Natural killer cell treated with Interleukin-12 subunit alpha and Interleukin-12 subunit beta and Interleukin-15 and Interleukin-18, amount 100 ng/mL, for 72 hours (primary cell): ENCODE results near the gene PCBP3. TPM values are rescaled to one million over a fixed set of nuclear protein-coding genes. Genes with fewer than 3 reads are reported as not detected.
"Not testable (repeated sequence)": the region's sequence is repeated elsewhere in the genome, so short reads cannot be mapped to it uniquely, and the experiment has no call there.

Source experiments
- ATAC-seq, 2 donors: fragments of 150-1000 bp; cut with Tn5 transposase in 1 of 2; sonication (Bioruptor Pico), chemical (Tn5 transposase) in 1 of 2; 2 replicates each; pipeline ENCODE4 v1.10.0; 2021
- DNase-seq: peaks from one replicate; pipeline ENCODE4 v3.0.0; 2022; ENCODE audit warnings: low spot score
- H3K27ac Mint-ChIP-seq, 2 donors: 1 replicate in 1 of 2; 2 replicates in 1 of 2; pipeline ENCODE4 v1.8.0; 2022; ENCODE audit warnings: mixed read lengths in 2 of 2, mild to moderate bottlenecking in 1 of 2, moderate library complexity in 1 of 2
- H3K27me3 Mint-ChIP-seq, 2 donors: 1 replicate in 1 of 2; 2 replicates in 1 of 2; pipeline ENCODE4 v1.8.0; 2022; ENCODE audit warnings: mixed read lengths in 2 of 2
- H3K36me3 Mint-ChIP-seq: one replicate; pipeline ENCODE4 v1.8.0; 2022; ENCODE audit warnings: mixed read lengths
- H3K4me1 Mint-ChIP-seq, 2 donors: 1 replicate in 1 of 2; 2 replicates in 1 of 2; pipeline ENCODE4 v1.8.0; 2022; ENCODE audit warnings: low read depth in 2 of 2, mixed read lengths in 2 of 2, mild to moderate bottlenecking in 1 of 2
- H3K4me3 Mint-ChIP-seq: one replicate; pipeline ENCODE4 v1.8.0; 2022; ENCODE audit warnings: mixed read lengths
- H3K9me3 Mint-ChIP-seq: 2 replicates; pipeline ENCODE4 v1.8.0; 2022; ENCODE audit warnings: mixed read lengths
- total RNA-seq, 2 donors: library from RNA; stranded (reverse); gene quantifications; one replicate each; pipeline ENCODE4 v1.2.3, GENCODE V29; 2022

Gene PCBP3
- total RNA-seq, 2 donors from 2014 or later, result 0.43 to 1.4 TPM

DNA sequence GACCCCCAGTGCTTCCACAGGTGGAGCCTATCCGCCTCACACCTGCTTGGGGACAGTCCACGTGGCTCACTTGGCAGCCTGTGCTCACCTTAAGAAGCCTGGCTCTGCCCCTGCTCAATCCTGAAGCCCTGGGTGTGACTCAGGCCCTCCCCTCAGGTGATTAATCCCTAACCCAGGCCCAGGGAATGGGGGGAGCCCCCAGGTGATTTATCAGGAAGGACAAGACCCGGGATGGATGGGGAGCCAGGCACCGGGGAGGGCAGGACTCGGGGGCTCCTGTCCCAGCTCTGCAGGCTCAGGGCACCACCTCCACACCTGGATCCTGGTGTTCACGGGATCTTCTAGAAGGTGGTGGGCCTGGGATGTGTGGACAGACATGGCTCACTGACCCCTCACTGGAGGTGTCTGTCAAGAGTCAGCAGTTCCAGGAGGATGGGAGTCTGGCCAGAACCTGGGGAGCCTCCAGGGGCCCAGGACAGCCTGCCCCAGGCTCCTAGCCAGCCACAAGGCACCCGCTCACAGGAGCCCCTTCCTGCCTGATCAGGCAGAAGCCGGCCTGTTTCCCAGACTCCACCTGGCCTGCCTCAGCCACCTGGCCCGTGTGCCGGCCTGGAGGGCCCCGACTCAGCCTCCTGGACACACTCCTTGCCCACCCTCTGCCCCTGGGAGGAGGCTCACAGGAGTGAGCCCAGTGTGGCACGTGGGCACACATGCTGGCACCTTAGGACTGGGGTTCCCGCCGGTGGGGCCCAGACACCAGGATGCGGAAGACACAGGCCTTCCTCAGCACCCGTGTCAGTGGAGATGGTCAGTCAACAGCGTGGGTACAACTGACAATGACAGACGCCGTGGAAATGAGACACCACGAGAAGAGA lies 299.5 kb downstream of the PCBP3 start:
- no peak overlapping the region for H3K27ac Mint-ChIP-seq
- H3K36me3 Mint-ChIP-seq, result no peaks in the 10 kb centered on the region
- no peaks in the 10 kb centered on the region for H3K9me3 Mint-ChIP-seq
- DNase-seq (no peak), ATAC-seq (no peak)
- H3K27me3 Mint-ChIP-seq, result no peaks in the 10 kb centered on the region
- no peaks in the 10 kb centered on the region for H3K4me1 Mint-ChIP-seq
- H3K4me3 Mint-ChIP-seq, result no peak overlapping the region

DNA sequence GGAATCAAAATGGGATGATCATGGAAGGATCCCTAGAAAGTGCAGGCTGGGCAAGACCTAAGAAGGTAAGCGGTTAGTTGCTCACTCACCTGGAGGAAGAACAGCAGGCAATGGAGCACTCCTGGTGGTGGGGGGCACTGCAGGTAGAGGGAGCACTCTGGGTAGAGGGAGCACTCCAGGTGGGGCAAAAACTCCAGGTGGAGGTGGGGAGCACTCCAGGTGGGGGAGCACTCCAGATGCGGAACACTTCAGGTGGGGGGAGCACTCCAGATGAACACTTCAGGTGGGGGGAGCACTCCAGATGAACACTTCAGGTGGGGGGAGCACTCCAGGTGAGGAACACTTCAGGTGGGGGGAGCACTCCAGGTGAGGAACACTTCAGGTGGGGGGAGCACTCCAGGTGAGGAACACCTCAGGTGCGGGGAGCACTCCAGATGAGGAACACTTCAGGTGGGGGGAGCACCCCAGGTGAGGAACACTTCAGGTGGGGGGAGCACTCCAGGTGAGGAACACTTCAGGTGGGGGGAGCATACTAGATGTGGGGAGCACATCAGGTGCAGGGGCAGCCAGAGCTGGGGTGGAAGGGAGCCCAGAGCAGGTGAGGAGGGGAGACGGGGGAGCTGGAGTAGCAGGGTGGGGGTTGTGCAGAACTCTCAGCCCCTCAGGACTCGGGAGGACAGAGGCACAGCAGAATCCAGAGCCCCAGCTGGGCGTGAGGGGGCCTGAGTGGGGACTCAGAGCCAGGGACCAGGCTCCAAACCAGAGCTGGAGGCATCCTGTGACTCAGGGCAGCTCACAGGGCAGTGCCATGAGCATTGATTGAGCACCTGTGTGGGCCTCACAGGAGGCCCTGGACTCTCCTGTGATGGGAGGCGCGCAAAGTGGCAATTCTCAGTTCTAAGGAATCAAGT lies 300.4 kb downstream of the PCBP3 start:
- ATAC-seq, result no peak
- H3K9me3 Mint-ChIP-seq, result no peaks in the 10 kb centered on the region
- no peak overlapping the region for H3K4me3 Mint-ChIP-seq

DNA sequence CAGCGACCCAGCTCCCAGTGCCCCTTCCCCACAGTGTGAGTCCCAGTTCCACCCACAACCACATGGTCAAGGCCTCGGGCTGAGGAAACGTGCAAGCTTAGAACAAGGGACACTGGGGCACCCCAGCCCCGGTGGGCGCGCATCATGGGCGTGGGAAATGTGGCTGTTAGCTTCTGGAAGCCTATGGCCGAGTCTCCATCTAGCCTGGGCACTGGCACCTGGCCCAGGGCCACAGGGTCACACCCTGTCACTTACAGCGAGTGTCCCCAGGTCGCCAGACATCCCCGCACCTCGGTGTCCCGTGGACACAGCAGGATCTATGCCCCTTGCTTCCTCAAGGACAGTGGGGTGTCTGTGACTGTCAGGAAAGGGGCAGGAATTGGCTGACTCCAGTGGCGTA lies 301.1 kb downstream of the PCBP3 start:
- no peak overlapping the region for H3K27ac Mint-ChIP-seq
- H3K9me3 Mint-ChIP-seq, result no peaks in the 10 kb centered on the region
- no peak overlapping the region for H3K4me3 Mint-ChIP-seq
- DNase-seq (no peak), ATAC-seq (no peak)
- no peaks in the 10 kb centered on the region for H3K36me3 Mint-ChIP-seq
- no peaks in the 10 kb centered on the region for H3K4me1 Mint-ChIP-seq
- no peaks in the 10 kb centered on the region for H3K27me3 Mint-ChIP-seq

More for the DNA sequence above, 300.4 kb downstream of the PCBP3 start:
- no peak for DNase-seq
- Mint-ChIP-seq H3K27me3 (no peaks in the 10 kb centered on the region), H3K27ac (no peak overlapping the region), H3K4me1 (no peaks in the 10 kb centered on the region), H3K36me3 (no peaks in the 10 kb centered on the region)

DNA sequence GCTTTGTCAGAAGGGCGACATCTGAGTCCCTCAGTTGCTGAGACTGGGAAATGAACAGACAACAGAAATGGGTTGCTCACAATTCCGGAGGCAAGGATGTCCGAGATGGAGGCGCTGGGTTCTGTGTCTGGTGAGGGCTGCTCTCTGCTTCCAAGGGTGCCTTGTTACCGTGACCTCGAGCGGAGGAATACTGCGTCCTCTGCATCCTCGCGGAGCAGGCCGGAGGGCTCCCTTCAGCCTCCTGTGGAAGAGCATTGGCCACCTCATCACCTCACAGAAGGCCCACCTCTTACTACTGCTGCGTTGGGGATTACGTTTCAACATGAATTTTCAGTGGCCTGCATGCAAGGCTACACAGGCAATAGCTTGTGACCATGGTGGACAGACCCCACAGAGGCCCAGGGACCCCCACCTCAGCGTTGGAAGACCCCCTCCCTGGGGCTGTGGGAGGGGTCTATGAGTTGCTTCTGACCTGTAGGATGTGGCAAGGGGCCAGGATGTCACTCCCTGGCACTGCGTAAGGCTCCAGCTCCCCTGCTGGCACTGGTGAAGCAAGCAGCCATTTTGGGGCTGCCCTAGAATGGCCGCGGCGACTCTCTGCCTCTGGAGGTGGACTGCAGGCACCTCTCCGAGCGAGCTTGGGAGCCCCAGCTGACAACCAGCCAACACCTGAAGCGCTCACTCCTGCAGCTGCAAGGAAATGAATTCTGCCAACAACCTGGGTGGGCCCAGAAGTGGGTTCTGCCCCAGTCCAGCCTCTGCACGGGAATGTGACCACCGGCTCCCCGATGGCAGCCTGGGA lies 301.7 kb downstream of the PCBP3 start:
- ATAC-seq (no peak), DNase-seq (no peak)
- H3K9me3 Mint-ChIP-seq, result no peaks in the 10 kb centered on the region
- H3K36me3 Mint-ChIP-seq, result no peaks in the 10 kb centered on the region
- no peak overlapping the region for H3K4me3 Mint-ChIP-seq
- no peak overlapping the region for H3K27ac Mint-ChIP-seq
- H3K27me3 Mint-ChIP-seq, result no peaks in the 10 kb centered on the region
- H3K4me1 Mint-ChIP-seq, result no peaks in the 10 kb centered on the region

DNA sequence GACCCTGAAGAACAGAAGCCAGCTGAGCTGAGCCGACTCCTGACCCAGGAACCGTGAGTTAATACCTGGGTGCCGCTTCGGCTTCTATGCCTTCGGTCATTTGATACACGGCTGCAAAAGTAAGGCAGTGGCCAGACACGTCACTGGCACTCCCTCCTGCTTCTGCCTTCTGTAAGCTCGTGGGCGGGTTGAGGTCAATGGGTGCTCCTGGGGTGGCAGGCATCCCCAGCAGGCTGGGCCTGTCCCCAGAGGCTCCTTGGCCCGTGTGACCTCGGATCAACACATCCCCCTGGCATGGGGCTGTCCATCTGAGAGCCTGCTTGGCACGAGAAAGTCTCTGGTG lies 302.3 kb downstream of the PCBP3 start:
- Mint-ChIP-seq H3K4me1 (no peaks in the 10 kb centered on the region), H3K36me3 (no peaks in the 10 kb centered on the region), H3K27me3 (peaks cover 0 to under 1% of the 10 kb centered on the region in 2 donors), H3K9me3 (no peaks in the 10 kb centered on the region), H3K27ac (no peak overlapping the region), H3K4me3 (no peak overlapping the region)
- ATAC-seq (no peak), DNase-seq (no peak)

DNA sequence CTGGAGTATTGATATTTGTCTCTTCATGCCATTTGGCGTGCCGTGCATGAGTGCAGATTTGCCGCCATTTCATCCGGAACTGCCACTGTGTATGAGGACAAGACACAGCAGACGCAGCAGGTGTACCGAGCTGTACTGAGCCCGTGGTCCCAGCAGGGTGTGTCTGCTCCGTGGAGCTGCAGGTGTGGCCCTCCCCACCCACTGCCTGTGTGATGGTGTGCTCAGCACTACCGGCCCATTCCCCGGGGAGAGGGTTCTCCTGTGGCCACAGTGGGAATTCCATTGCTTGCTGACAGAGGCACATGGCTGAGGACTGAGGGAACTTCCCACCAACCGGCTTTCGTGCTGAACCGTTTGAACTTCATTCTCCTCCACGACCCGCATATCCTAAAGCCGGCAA lies 303.8 kb downstream of the PCBP3 start:
- Mint-ChIP-seq H3K9me3 (no peaks in the 10 kb centered on the region), H3K4me1 (no peaks in the 10 kb centered on the region), H3K27ac (no peak overlapping the region), H3K36me3 (no peaks in the 10 kb centered on the region), H3K27me3 (peaks cover 0 to 2% of the 10 kb centered on the region in 2 donors), H3K4me3 (no peak overlapping the region)
- DNase-seq (no peak), ATAC-seq (no peak)

DNA sequence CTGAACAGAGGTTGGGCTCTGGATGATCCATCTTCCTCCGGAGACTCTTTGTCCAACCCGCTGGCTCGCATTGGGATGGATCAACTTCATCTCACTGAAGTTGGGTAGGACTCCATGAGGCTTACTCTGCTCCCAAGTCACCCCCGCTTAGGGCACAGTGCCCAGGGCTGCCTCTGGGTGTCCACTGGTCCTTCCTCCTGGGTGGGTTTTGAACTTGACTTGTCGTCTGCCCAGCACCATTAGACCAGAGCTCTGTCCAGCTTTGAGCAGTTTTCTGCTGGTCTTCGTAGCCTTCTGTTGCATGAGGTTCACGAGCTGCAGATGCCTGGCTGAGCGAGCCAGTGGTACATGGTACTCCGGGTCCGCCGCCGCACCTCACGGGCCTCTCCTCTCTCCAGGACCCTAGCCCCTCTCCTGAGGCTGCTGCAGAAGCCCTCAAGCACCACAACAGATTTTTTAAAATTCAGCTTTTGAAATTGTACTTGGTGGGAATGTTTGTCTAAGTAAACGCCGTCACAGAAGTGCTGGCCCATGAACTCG lies 304.3 kb downstream of the PCBP3 start:
- ATAC-seq, result no peak
- peaks cover 3 to 6% of the 10 kb centered on the region in 2 donors for H3K27me3 Mint-ChIP-seq
- no peak overlapping the region for H3K4me3 Mint-ChIP-seq

DNA sequence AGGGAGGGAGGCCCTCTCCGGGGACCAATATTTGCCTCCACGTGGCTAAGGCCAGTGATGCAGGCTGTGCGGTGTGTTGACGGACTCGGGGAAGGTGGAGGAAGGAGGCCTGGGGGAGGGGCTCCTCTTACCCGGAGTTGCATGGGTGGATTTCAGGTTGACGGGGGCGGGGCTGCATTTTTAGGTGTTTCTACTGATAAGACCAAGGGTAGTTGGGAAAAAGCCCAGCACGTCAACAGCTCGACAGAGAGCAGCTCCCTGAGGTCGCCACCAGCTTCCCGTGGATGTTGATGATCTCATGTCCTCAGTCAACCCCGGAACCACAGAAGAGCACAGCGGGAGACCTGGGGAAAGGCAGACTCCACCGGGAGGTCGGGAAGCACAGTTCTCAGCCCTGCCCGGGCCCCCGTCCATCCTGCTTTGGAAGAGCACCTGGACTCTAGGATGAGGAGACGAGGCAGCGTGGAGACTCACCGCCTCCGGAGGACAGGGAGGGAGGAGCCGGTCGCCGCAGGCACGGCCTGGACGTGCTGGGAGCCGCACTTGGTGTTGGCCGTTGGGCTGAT lies 305.1 kb downstream of the PCBP3 start:
- DNase-seq, result no peak

More for the DNA sequence above, 304.3 kb downstream of the PCBP3 start:
- H3K9me3 Mint-ChIP-seq, result no peaks in the 10 kb centered on the region
- H3K36me3 Mint-ChIP-seq, result no peaks in the 10 kb centered on the region
- H3K27ac Mint-ChIP-seq, result no peak overlapping the region
- no peaks in the 10 kb centered on the region for H3K4me1 Mint-ChIP-seq
- DNase-seq, result no peak

DNA sequence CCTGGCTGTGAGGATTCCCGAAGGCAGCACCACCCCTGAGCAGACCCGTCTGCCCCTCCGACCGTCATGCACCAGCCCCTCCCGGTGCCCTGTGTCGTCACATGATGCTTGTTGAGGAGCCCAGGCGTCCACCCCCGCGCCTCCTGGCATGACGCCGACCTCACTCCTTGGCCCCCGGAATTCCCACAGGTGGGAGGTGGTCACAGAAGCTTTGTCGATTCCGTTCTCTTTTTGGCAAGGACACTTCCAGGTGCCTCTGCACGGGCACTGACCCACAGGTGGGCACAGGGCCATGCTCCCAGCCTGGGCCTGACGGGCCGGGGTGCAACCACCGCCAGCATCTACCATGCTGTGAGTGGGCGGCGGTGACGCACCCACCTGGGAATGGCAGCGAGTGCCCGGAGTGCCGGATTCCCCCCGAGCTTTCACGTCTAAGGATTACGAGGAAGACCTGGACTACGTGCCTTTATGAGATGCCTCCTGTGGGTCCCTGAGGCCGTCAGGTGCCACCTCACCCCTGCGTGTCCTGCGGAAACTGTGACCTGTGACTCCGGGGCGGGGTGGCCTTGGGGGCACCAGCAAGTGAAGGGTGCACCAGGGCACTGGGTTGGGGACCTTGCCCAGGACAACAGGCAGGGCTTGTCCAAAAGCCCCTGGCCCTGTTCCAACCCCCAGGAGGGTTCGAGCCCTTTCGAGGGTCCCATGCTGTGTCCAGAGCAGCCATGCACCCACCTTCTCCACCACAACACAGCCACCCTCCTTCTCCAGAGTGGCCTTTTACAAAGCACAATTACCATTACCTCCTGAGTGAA lies 306.6 kb downstream of the PCBP3 start:
- H3K4me3 Mint-ChIP-seq, result no peak overlapping the region
- no peak overlapping the region for H3K27ac Mint-ChIP-seq
- peaks cover 12% of the 10 kb centered on the region in 2 donors for H3K27me3 Mint-ChIP-seq
- no peaks in the 10 kb centered on the region for H3K36me3 Mint-ChIP-seq
- DNase-seq (no peak), ATAC-seq (no peak)
- no peaks in the 10 kb centered on the region for H3K4me1 Mint-ChIP-seq
- H3K9me3 Mint-ChIP-seq, result no peaks in the 10 kb centered on the region

More for the DNA sequence above, 305.1 kb downstream of the PCBP3 start:
- Mint-ChIP-seq H3K4me3 (no peak overlapping the region), H3K27ac (no peak overlapping the region), H3K27me3 (peaks cover 8 to 10% of the 10 kb centered on the region in 2 donors), H3K9me3 (no peaks in the 10 kb centered on the region), H3K36me3 (no peaks in the 10 kb centered on the region), H3K4me1 (no peaks in the 10 kb centered on the region)
- no peak for ATAC-seq

DNA sequence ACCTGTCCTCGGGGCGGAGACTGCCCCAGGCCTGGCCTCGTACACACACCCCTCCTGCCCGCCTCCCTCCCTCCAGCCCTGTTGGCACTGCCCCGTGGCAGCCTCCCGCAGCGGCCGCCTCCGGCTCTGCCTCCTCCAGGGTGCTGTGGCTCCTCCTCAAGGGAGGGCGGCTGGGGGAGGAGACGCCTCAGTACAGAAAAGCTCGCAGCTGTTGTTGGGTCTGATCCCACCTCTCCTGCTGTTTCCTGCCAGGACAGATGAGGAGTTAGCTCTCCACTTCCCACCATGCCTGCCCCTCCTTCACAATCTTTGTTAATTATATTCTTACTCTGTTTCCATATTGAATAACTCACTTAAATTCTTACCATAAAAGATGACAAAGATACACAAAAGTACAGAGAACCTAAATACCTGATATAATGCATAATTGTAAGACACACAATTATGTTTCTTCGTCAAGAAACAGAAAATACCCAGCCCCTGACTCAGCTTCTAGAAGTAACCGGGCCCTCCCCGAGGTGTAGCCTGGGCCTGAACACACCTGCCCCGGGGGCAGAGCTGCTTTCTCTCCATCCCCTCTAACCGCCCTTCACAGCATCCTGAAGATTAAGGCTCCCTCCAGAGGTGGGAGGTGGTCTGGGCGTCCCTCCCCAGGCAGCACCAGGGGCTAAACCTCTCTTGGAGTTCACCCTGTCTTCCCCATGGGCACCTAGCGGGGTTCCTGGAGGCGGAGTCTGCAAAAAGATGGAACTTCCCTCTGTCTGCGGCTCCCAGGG lies 307.4 kb downstream of the PCBP3 start:
- ATAC-seq, result no peak
- H3K4me1 Mint-ChIP-seq, result no peaks in the 10 kb centered on the region
- no peaks in the 10 kb centered on the region for H3K9me3 Mint-ChIP-seq
- DNase-seq, result no peak
- H3K36me3 Mint-ChIP-seq, result no peaks in the 10 kb centered on the region
- no peak overlapping the region for H3K27ac Mint-ChIP-seq
- peaks cover 12 to 18% of the 10 kb centered on the region in 2 donors for H3K27me3 Mint-ChIP-seq
- H3K4me3 Mint-ChIP-seq, result no peak overlapping the region

DNA sequence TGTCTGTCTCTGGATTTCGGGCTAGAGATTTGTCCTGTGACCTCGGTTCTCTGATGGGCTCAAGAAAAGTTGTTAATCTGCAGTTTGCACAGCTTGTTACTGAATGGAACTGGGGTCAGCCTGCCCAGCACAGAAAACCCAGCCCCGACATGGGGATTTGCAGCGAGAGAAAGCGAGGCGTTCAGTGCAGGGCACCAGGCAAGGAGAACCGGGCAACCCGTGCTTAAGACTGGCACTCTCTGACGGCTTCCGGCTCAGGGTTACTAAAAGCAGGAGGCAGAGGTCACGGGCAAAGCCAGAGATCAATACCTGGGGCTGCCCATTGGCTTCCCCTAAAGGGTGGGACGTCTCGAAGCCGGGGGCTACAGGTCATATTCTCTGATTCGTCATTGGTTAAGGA lies 308.2 kb downstream of the PCBP3 start:
- DNase-seq (no peak), ATAC-seq (no peak)
- Mint-ChIP-seq H3K4me3 (no peak overlapping the region), H3K27me3 (peaks cover 19 to 26% of the 10 kb centered on the region in 2 donors), H3K36me3 (no peaks in the 10 kb centered on the region), H3K27ac (no peak overlapping the region), H3K9me3 (no peaks in the 10 kb centered on the region), H3K4me1 (no peaks in the 10 kb centered on the region)

DNA sequence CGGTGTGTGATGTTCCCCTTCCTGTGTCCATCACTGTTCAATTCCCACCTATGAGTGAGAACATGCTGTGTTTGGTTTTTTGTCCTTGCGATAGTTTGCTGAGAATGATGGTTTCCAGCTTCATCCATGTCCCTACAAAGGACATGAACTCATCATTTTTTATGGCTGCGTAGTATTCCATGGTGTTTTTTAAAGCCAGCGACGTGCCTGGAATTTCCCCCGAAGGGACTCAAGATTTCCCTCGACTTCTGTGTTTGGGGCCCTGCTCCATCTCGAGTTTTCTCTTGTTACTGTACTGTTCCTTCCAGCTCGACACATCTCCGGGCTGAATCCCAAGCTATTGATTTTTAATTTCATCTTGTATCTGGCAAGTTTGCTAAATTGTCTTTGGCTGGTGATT lies 309.0 kb downstream of the PCBP3 start:
- not testable (repeated sequence) for H3K27ac Mint-ChIP-seq, H3K4me3 Mint-ChIP-seq, ATAC-seq, DNase-seq, H3K9me3 Mint-ChIP-seq, H3K4me1 Mint-ChIP-seq, H3K36me3 Mint-ChIP-seq
- peaks cover 25 to 27% of the 10 kb centered on the region in 2 donors for H3K27me3 Mint-ChIP-seq
